Renal pelvis (tissue), 4 donors: ENCODE data around the gene AGMAT. TPM values are rescaled to one million over a fixed set of nuclear protein-coding genes. Genes with fewer than 3 reads are reported as not detected.

Experiments
- DNase-seq: peaks from one replicate; pipeline ENCODE4 v3.0.0-alpha.2; 2013
- polyA plus RNA-seq, 3 donors: library from polyadenylated mRNA; unstranded; fragments of 120-200 nt; gene quantifications; one replicate each; pipeline ENCODE4 v1.2.1, GENCODE V29; 2013; ENCODE audit not compliant: insufficient read length in 3 of 3

AGMAT gene
- polyA plus RNA-seq, 3 donors: 31.9 to 39.6 (median 35.9) TPM

DNA sequence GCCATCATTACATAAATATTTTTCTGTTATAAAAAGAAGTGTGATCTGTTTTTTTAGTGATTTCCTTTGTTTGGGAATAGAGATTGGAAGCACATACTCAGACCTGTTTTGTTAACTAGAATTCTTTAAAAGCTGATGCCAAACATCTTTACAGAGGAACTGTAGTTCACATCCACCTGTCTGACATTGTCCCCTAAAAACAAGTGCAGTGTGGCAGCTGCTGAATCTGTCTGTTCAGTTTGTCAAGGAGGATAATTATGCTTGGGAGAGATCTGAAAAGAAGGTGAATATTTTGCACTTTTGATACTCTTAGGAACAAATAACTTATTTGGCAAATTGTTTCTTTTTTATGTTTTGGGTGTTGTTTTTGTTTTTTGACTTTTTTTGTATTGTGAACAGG is 13.6 kb downstream of the AGMAT start:
- DNase-seq: no peak

- no peak for DNase-seq
Measured at GRCh38 chr1:15570861-15571260, 14.0 kb downstream of the AGMAT start.

GRCh38 chr1:15568387-15569073 is 16.3 kb downstream of the AGMAT start:
- no peak for DNase-seq

DNA sequence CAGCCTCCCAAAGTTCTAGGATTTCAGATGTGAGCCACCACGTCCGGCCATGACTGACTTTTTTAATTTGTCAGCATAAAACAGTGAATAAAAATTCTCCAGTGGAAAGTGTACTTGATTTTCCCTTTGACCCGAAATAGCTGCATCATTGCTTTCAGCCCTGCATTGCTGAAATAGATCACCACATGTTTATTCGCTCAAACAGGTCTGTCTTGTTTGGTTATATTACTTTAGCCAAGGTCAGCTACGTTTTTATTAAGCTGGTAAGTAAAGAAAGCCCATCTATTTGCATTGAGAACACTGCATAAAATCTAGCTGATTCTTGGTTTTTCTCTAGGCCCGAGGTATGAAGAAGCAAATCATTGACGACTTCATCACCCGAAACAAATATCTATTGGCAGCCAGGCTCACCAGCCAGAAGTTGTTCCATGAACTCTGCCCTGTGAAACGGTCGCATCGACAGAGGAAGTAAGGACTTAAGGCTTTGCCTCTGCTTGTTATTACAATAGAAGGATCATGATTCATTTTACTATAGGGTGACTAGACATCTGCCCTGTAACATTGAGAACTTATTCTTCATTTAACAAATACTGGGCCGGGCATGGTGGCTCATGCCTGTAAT is 25.6 kb downstream of the AGMAT start:
- DNase-seq: no peak

DNA sequence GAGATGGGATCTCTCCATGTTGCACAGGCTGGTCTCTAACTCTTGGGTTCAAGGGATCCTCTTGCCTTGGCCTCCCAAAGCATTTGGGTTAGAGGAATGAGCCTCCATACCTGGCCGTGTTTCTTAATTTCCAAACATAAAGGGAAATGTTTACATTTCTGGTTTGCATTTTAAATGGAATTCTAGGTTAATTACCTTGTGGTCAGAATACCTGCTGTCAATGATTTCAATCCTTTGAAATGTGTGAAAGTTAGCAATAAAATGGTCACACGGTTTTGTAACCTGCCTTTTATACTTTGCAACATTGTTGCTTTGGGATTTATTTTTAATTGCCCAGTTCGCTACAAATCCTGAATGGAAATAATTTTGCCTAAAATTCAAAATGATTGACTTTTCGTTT is 26.3 kb downstream of the AGMAT start:
- no peak for DNase-seq

DNA sequence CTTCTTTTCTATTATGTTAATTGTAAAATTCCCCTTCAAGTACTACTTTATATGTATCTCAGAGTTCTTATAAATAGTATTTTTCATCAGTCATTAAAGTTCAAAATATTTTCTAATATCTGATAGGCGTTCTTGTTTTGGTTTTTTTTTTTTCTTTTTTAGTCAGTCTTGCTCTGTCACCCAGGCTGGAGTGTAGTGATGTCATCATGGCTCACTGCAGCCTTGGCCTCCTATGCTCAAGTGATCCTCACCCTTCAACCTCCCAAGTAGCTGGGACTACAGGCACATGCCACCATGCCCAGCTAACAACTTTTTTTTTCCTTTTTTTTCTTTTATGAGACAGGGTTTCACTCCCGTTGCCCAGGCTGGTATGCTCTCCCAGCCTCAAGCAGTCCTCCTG is 27.3 kb downstream of the AGMAT start:
- no peak for DNase-seq

- DNase-seq: no peak
Measured at GRCh38 chr1:15557008-15557407, 27.8 kb downstream of the AGMAT start.

- DNase-seq: no peak
Measured at GRCh38 chr1:15550573-15550972, 34.3 kb downstream of the AGMAT start.

- DNase-seq: no peak
Measured at GRCh38 chr1:15546641-15547040, 38.2 kb downstream of the AGMAT start.

- DNase-seq: no peak
Measured at GRCh38 chr1:15543589-15544568, 41.0 kb downstream of the AGMAT start.

DNA sequence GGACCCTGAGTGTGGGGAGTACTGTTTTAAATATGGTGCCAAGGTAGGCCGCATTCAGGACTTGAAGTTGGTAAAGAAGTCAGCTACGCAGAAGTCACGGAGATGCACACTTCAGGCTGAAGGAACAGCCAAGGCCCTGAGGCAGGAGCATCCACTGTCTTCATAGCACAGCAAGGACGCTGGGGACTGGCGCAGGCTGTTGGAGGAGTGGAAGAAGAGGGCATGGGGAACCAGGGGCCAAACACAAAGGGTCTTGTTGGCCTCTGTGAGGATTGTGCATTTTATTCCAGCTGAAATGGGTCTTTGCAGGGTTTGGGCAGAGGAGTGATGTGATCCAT is 41.6 kb downstream of the AGMAT start:
- DNase-seq: no peak

DNA sequence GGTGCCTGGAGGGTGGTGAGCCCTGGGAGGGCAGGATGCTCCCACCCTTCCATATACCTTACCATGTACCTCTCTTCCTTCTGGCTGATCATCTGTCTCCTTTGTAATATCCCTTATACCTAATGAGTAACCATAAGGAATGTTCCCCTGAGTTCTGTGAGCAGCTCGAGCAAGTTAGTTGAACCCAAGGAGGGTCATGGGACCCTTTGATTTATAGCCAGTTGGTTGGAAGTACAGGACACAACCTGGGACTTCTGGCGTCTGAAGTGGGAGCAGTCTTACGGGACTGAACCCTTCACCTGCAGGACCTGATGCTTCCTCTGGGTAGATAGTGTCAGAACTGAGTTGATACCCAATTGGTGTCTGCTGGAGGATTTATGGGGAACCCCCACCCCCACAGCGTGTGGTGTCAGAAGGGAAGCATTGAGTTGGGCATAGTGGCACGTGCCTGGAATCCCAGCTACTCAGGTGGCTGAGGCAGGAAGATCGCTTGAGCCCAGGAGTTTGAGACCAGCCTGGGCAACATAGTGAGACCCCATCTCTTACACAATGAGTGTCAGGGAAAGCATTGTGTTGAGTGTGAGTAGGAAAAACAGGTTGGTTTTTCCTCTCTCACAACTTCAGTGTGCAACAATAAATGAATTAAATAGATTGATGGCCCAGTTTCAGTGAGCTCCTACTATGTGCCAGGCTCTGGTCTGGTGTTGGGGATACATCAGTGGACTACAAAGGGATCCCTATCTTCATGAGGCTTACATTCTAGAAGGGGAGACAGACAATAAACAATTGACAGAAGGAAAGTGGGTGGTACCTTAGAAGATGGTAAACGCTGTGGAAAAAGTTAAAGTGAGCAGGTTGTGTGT is 42.2 kb downstream of the AGMAT start:
- no peak for DNase-seq

DNA sequence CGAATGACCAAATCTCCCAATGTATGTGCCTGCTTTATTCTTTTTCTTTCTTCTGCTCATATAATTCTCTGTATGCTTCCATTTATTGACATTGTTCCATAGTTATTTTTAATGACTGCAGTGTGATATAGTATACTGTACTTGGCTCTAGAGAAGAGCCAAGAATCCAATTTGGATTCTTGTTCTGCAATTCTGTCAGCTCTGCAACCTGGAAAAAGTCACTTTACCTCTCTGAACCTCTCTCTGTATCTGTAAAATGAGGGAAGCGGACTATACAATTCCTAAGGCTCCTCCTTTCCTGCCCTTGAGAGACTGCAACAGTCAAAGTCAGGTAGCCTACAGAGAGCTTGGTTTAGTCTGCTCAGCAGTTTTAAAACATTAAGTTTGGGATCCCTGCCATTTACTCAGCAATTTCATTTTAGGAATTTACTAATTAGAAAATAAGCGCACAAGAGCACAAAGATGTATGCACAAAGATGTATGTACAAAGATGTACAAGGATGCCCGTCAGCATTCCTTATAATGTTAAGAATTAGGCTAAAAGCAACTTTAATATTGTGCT is 43.5 kb downstream of the AGMAT start:
- DNase-seq: no peak

GRCh38 chr1:15540186-15540585 is 44.7 kb downstream of the AGMAT start:
- DNase-seq: no peak

DNA sequence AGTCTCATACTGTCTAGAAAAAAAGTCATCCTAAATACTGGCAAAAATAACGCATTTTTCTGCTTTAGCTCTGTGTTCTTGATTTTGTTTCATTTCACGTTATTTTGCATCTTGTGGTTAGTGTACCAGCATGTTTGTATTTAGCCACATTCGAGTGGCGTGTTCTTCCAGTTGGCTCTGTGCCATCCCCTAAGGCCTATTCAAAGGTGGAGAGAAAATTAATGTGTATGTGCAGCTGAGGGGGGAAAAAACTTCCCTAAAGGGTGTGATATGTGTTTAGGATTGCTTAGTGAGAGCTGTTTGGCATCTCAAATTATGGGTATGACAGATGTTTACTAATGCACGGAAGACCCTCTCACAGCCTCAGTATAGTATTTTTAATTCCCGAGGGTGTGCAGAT is 46.1 kb downstream of the AGMAT start:
- no peak for DNase-seq

DNA sequence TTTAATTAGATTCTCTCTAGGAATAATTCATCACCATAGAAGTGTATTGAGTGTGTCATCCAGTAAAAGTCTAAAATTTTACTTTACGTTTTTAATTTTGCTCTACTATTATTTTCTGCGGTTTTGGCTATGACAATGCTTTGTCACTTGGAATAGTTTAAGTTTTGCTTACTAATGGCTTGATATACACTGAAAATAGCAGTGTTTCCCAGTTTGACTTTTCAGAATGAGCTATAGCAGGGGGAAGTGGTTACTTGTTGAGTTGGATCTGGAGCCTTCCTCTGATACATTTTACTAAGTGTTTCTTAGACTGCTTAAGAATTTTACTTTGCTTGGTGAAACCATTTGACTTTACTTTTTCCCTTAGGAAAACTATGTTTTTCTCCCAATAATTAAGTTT is 53.2 kb downstream of the AGMAT start:
- no peak for DNase-seq

GRCh38 chr1:15531003-15531402 is 53.8 kb downstream of the AGMAT start:
- no peak for DNase-seq

GRCh38 chr1:15526490-15527339 is 58.1 kb downstream of the AGMAT start, which contains the start of gene DNAJC16:
TSS of gene DNAJC16 (plus strand) at chr1:15526848. CDS start at chr1:15529106, 2,258 bp downstream.
- peak; percentile 100 for DNase-seq

DNA sequence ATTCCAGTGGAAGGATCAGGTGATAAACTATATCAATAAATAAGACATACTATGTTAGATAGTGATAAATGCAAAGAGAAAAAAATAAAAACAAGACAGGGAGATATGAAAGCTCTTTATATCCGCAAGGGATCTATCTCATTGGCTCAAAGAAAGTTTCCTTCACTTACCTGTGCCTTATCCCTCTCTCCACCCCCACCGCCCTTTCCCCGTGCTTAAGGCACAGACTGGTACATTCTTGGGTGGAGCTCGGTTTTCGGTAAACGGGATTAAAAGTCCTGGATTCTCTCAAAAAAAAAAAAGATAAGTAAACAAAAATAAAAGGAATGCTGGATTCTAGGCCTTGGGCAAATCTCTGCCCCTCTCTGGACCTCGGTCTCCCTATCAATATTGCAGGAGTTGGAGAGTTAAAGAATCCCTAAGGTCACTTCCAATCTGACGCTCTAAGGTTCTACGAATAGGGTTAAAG is 58.8 kb downstream of the AGMAT start:
- DNase-seq: no peak
